Stimulated activated CD8-positive, alpha-beta memory T cell treated with anti-CD3 and anti-CD28 coated beads, Interleukin-12 subunit alpha, Interleukin-12 subunit beta, amount 100 ng/mL, for 1 hour (primary cell): ENCODE measurements around the gene OXT.

Source experiments
- DNase-seq: peaks from one replicate; pipeline ENCODE4 v3.0.0-alpha.2; 2020; ENCODE audit warnings: low read depth

OXT gene

DNA sequence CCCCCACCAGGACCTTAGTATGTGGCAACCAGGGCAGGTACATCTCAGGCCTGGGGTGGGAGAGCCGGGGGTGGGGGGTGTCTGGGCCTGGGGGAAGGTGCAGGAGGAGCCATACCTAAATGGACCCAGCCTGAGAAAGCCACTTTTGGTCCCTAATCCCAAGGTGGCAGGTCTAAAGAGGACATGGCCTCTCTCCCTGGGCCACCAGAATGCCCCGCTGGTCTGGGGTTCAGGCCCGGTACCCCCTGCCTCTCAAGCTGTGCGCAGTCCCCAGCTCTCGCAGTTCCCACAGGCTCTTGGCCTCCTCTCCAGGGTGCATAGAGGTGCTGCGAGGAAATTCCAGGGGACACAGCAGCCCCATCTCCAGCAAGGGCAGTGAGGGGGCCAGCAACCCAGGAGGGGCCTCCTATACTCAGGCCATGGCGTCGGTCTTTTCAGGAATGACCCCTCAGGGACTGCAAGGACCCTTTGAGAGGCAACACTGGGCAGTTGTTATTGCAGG, 14.2 kb downstream of the OXT start:
- no peak for DNase-seq

DNA sequence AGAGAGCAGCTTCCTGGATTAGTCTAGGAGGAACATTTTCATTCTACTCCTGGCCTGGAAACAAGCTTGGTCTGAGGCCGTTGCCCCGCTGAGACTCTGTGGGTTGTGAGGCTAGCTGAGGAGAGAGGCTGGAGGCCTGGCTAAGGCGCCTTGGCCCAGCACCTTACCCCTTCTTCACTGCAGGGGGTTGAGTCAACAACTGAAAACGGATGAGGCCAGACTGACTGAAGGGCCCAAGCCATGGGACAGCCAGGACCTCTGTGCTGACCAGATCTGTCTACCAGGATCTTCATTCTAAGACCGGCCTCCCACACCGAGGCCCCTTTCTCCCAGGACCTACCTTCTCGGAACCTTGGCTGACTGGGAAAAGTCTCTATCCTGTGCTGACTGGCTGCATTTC, 16.6 kb downstream of the OXT start:
- no peak for DNase-seq

DNA sequence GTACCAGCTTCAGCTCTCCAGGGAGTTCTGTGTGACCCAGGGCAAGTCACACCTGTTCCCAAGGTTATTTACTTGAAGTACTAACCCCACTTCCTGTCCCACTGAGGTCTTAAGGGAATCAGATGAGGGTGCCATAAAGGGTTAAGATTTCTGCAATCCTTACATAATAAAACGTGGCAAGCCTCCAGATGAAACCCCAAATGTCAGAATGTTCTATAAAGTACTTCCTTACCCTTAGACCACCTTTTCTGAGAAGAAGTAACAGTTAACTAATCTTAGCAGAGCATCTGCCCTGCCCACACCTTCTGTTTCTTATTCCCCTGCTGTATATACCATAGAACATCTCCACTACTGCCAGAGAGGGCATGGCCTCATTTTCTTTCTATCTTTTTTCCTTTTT, 19.1 kb downstream of the OXT start:
- no peak for DNase-seq

DNA sequence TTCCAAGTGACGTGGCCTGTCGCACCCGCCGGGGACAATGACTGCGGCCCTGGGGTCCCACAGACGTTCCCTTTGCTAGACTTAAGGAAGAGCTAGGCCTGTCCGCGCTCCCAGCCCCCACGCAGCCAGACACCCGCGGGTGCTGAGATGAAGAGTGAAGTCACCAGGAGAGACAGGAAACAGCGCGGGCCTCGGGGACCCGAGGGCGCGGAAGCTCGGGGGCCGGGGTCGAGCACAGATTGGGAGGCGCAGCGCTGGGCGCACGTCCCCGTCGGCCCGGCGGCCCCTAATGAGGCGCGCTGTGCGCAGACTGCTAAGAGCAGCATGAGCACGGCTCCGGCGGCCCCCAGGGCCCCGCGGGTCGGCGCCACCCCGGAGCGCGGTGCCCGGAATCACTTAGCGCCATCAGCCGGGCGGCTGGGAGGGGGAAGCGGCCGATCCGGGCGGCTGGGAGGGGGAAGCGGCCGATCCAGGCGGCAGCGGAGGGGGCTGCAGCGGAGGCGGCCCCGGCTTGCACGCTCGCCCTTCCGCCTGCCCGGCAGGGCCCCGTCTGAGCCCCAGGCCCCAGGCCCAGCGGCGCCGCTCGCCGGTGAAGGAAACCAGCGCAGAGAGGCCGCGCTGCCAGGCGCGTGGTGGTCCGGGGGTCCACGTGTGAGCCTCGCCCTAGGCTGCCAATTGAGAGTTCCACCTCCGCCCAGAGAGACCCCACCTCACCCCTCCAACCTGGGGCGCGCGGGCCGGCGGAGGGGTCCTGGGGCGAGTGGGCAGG, 21.4 kb downstream of the OXT start:
- DNase-seq = no peak

DNA sequence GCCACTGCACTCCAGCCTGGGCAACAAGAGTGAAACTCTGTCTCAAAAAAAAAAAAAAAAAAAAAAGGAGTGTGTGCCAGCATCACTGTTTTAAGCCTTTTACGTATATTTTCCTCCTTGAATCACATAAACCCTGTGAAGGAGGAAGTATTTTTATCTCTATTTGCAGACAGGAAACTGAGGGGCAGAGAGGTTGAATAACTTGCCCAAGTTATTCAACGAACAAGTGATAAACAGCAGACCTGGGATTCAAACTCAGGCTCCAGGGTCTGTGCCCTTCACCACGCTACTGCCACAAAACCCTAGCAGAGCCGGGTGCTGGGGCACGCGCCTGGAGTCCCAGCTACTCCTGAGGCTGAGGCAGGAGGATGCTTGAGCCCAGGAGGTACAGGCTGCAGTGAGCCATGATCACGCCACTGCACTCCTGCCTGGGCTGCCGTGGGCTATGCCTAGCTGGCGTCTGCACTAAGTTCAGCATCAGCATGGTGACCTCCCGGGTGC, 22.5 kb downstream of the OXT start:
- no peak for DNase-seq

DNA sequence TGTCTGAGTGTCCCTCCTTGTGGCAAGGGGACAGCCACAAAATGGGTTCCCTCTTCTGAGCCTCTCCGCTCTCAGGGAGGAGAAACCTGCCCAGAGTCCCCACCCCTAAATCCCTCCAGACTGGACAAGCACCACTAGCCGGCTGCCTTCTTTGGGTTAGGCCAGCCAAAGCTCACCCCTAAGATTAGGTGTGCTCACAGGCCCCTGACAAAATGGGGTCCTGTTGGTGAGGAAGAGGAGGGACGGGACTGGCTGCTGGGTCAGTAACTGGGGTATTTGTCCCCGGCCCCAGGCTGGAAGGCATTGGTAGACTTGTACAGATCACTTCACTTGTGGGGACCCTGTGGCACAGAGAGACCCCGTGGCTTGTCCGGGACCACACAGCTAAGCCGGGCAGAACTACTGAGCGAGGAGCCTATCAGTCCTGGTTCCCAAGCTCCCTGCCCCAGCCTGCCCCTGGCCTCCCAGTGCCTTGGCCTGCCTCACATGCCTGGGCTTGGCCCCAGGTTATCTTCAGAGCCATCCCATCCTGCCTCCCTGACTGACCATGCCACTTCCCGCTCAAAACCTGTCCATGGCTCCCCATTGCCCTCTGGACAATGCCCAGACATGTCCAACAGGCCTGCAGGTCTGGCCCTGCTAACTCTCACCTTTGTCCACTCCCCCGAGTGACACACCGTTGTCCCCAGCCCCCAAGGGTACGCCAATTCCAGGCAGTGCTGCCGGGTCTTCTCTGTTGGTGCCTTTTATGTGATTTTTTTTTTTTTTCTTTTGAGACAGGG, 23.6 kb downstream of the OXT start:
- no peak for DNase-seq

DNA sequence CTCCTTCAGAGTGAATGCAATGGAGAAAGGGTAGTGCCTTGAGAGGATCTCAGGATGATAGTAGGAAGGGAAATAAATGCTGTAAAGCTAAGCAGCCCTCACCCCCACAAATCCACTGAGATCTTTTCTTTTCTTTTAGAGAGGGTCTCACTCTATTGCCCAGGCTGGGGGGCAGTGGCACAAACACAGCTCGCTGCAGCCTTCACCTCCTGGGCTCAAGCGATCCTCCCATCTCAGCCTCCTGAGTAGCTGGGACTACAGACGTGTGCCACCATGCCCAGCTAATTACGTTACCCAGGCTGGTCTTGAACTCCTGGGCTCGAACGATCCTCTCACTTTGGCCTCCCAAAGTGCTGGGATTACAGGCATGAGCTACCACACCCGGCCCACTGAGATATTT, 29.1 kb downstream of the OXT start:
- DNase-seq = no peak

DNA sequence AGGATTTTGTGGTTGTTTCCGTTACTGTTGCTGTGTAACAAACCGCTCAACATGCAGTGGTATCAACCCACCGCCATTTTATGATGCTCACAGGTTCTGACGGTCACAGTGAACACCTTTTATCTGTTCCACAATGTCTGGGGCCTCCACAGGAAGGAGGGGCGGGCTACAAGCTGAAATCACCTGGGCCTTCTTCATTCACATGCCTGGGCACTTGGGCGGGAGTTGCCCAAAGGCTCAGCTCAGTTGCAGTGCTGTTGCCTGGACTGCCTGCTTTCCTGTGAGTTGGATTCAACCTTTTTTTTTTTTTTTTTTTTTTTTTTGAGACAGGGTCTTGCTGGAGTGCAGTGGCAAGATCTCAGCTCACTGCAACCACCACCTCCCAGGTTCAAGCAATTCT, 29.8 kb downstream of the OXT start:
- no peak for DNase-seq

DNA sequence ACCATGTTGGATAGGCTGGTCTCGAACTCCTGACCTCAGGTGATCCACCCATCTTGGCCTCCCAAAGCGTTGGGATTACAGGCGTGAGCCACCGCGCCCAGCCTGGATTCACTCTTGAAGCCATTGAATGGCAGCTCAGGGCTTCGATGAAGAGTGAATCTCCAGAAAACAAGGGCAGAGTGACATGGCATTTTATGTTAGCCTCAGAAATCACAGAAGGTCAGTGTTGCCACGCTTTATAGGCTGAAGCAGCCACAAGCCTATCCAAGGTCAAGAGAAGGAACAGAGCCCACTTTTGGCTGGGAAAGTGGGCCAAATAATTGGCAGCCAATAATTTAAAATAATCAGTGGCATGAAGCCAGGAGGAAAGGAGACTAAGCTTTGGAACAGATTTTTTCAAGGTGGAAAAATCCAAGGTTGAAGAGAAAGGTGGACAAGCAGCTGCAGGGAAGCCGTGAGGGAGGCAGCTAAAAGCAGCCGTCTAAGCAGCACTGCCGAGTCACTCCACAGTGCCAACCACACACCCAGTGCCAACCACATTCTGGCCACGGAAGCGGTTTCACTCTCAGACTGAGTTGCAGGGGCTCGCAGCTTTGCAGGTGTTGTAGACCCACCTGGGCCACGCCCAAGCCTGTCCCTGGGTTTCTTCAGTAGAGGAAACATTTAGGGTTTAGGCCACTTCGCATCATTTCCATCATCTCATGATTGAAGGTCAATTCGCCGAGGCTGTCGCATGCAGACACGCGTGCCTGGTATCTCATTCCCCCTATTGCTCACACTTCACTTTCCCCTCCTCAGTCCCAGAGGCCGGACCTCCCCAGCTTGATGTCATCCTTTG, 30.5 kb downstream of the OXT start:
- DNase-seq = peak; percentile 30

DNA sequence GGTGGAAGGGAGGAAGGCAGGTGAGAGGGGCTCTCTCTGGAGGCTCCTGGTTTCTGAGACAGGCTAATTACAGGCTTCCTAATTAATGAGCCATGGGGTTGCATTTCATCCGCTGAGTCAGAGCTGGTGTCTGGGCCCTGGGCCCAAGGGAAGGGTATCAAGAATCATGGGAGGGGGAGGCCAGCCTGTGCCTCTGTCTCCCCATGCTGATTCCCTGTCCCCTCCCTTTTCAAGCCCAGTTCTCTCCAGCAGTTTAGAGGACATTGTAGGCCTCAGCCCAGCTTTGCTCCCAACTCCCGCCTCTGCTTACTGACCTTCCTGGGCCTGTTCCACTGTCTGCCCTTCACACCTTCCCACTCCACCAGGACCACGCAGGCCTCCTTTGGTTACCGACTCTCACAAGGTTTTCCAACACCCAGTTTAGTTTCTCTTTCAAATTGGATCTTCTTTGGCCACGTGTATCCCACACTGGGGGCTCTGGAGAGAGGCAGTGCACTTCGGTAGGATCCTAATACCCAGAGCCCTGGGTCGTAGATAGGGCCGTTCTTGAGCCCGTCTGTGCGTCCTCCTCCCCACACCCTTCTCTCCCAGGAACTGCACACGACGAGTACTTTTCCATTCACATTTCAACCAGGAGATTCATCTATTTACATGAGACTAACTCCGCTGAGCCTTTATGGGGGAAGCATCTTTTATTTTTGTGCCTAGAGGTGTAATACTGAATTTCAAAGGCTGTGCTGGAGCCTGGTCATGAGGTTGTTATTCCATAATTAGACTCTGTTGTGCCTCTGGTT, 31.4 kb downstream of the OXT start:
- DNase-seq = no peak

DNA sequence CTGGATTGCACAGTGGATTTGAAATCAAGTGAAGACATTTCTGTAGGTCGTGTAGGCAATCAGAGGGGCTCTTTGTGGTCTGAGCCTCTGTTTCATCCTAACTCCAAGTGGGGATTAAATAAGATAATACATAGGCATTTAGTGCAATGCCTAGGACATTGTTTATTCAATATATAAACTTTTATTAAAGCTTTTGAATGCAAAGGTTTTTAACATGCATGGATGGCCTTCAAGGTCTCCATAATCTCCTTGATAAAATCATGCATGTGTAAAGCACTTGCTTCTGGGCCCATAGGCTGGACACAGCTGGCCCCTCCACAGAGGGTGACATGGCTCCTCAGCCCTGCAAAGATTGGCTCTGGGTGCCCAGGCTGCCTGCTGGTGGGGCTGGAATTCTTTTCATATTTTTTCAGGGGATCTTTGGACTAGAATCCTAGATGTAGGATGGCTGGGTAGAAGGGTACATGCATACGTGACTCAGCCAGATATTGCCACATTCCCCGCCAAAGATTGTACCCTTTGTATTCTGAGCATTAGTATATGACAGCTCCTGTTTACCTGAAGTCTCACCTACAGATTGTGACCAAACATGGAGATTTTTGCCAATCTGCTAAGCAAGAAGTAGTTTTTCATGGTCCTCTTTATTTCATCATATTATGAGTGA, 32.1 kb downstream of the OXT start:
- DNase-seq = no peak

DNA sequence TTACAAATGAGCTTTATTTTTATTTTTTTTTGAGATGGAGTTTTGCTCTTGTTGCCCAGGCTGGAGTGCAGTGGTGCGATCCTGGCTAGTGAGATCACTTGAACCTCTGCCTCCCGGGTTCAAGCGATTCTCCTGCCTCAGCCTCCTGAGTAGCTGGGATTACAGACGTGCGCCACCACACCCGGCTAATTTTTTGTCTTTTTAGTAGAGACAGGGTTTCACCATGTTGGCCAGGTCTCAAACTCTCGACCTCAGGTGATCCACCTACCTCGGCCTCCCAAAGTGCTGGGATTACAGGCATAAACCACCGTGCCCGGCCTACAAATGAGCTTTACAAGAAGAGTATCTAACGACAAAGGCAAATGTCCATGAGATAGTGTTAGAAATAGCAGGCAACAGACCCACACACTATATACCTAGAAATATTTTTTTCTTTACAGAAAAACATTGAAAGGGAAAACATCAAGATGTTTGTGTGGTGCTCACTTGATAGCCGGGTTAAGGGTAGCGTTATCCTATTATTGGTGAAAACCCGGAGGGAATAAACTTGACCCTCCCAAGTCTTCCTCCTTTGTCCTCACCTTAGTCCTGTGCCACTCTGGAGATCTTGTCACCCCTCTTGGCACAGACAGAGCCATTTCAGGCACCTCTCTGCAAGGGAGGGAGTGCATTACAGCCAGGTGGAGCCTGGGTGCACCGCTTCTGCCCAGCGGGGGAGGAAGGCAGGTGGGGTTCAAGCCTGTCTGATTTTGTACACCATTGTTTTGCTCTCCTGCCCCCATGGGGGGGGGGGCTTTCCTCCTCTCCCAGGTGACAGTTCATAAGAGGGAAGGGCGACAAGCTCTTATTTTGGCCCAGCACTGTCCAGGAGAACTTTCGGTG, 34.1 kb downstream of the OXT start:
- DNase-seq = no peak

DNA sequence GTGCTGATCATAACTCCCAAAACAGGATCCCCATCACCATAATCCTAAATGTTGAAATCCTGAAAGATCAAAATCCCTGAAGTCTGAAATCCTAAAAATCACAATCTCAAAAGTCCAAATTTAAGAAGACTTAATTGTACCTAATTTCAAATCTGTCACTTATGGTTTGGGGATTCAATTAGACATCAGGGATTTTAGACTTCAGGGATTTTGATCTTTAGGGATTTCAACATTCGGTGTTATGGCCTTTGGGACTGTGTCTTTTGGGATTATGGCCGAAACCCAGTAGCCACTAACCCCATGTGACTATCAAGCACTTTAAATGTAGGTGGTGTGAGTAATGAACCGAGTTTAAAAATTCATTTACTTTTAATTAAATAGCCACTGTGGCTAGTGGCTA, 34.8 kb downstream of the OXT start:
- DNase-seq = no peak

DNA sequence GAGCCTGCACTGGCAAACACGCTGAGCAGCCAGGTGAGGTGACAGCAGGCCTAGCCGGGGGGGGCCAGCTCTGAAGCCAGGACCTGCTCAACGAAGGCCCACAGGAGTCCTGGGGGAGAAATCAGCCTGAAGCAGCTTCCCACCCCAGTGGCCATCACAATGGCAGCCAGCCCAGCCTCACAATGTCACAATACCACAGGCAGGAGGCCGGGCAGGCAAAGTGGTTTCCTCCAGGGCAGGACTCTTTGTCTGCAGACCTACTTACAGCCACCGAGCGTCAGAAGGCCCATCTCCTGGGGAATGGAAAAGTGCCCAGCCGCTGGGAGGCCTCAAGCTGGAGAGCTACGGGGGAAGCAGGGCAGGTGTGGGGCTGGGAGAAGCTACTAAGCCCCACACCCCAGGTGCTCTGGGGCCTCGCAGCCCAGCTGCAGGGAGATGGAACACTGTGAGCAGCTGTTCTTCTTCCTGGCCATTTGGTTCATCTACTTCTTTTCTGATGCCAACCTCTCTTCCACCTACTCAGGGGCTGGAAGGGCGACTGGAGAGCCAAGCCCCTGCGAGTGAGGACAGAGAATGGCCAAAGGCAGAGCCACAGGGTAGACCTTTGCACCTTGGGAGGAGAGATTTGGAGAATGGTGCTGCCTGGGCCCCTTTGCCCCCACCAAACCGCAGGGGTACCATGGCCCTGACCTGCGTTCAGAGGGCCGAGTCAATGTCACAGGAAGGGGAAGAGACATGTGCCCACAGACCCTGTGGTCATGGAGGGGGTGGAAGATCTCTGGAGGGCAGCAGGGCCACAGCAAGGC, 35.4 kb downstream of the OXT start:
- no peak for DNase-seq

DNA sequence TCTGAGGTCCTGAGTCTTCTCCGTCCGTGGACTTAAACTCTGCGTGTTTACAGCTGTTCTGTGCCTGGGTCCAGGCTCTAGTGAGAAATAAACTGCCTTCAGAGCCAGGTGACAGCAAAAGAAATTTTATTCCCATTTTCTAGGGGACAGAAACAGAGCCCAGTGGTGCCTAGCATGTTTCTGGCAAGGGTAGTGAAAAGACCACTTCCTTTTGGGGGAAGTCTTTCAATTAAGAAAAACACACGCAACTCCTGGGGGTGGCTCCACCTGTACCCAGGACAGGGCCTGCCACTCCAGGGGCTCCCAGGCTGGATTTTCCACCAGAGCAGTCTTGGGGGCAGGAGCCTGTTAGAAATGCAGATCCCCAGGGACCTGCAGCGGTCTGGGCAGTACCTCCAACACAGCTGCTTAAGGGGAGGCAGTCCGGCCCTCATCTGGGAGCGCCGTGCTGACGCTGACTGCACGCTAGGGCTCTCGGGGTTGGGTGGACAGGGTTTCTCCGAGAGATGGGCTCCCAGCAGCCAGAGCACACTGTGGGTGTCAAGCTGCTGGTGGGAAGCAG, 36.1 kb downstream of the OXT start:
- no peak for DNase-seq

DNA sequence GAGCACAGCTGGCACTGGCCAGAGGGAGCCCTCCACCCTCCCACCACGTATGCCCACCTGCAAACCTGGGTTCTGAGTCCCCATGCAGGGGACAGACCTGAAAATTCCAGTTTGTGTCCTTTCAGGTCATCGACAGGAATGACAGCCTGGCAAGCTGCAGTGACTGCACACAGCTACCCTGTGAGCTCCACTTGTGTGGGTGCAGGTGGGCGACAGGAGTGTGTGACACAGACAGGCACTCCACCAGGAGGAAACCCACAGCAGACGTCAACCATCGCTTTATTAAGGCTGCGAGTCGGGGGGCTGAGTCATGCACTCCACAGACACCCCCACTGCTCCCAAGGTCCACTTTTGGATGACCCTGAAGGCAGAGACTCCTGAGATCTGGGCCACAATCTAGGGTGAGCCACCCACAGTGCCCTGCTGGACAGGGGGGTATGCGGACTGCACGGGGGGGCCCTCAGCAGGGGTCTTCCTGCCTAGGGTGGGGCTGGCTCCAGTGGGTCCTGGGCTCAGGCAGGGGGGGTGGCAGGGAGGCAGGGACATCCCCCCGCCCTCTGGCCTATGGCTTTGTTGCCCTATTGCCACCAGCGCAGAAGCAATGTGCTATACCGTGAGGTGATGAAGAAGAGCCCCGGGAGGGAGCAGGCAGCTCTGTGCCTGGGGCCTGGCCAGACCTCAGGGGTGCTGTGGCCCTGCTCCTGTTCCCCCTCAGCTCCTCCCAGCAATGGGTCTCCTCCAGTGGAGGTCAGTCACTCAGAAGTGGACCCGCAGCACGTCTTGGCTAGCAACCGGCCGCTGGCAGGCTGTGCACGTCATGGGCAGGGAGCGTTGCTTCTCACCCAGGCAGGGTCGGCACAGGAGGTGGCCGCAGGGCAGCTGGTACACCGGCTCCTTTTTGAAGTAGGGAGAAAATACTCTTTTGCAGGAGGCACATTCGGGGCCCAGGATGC, 38.2 kb downstream of the OXT start:
- DNase-seq = no peak

DNA sequence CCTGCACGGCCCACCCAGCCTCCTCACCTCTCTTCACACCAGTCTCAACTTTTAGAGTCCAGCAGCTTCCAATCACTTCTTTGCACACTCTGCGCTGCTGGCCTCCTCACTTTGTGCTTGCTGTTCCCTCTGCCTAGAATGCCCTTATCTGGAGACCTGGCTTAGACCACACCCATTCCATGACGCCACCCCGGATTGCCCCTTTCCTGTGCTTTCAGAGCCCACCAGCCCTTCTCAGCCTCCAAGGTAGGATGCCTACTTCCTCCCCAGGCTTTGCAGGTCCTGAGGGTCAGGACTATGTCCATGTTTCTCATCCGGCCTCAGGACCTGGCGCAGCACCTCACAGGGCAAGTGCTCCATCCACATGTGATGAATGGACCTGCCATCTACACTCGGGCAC, 40.1 kb downstream of the OXT start:
- DNase-seq = no peak

DNA sequence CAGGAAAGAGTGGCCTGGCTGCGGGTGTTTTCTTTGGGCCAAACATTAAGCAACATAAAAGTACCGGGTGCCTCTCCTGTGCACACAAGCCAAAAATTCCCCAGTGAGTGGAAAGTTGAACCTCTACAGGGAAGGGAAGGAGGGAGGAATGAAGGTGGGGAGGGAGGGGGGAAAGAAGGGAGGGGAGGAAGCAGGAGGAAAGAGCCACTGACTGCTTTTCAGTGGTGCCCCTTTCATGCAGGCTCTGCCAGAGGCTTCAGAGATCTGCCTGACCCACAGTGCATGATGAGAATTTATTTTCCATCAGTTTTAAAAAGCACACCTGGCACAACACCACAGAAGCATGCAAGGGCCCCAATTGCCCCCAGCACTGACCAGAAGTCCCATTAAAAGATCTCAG, 40.6 kb downstream of the OXT start:
- no peak for DNase-seq
